GM23248 (cell line): ENCODE data around the gene CDK10. TPM values are rescaled to one million over a fixed set of nuclear protein-coding genes. Genes with fewer than 3 reads are reported as not detected.

ENCODE experiments used
- DNase-seq: peaks from one replicate; pipeline ENCODE4 v3.0.0-alpha.2; 2015
- H2AFZ ChIP-seq: fragments of 200-600 bp; sonication (generic); 2 replicates; pipeline ENCODE4 v1.6.1; 2016; ENCODE audit warnings: antibody characterized with exemption
- H3F3A ChIP-seq: fragments of 200-600 bp; sonication (generic); 2 replicates; pipeline ENCODE4 v1.6.1; 2016; ENCODE audit warnings: mild to moderate bottlenecking, antibody characterized with exemption, mixed run types; ENCODE audit not compliant: insufficient read depth
- H3K27ac ChIP-seq: fragments of 200-600 bp; sonication (generic); 2 replicates; pipeline ENCODE4 v1.5.1; 2016; ENCODE audit warnings: mild to moderate bottlenecking
- H3K27me3 ChIP-seq: fragments of 200-600 bp; sonication (generic); replicated peaks from 2 replicates; pipeline ENCODE4 v1.6.1; 2016; ENCODE audit warnings: mild to moderate bottlenecking; ENCODE audit not compliant: insufficient read depth
- H3K36me3 ChIP-seq: fragments of 200-600 bp; sonication (generic); 2 replicates; pipeline ENCODE4 v1.6.1; 2016; ENCODE audit warnings: low read depth, mild to moderate bottlenecking
- H3K4me1 ChIP-seq: fragments of 200-600 bp; sonication (generic); 2 replicates; pipeline ENCODE4 v1.6.1; 2016; ENCODE audit warnings: mild to moderate bottlenecking; ENCODE audit not compliant: insufficient read depth
- H3K4me2 ChIP-seq: fragments of 200-600 bp; sonication (generic); one replicate; pipeline ENCODE4 v1.6.1; 2016; ENCODE audit warnings: mild to moderate bottlenecking; ENCODE audit not compliant: unreplicated experiment
- H3K4me3 ChIP-seq: fragments of 200-600 bp; sonication (generic); 2 replicates; pipeline ENCODE4 v1.5.1; 2016; ENCODE audit warnings: mild to moderate bottlenecking
- H3K79me2 ChIP-seq: fragments of 200-600 bp; sonication (generic); 2 replicates; pipeline ENCODE4 v1.6.1; 2016; ENCODE audit warnings: mild to moderate bottlenecking; ENCODE audit not compliant: insufficient read depth
- H3K9ac ChIP-seq: fragments of 200-600 bp; sonication (generic); 2 replicates; pipeline ENCODE4 v1.6.1; 2016; ENCODE audit warnings: mild to moderate bottlenecking
- H3K9me2 ChIP-seq: fragments of 200-600 bp; sonication (generic); 2 replicates; pipeline ENCODE4 v1.6.1; 2016; ENCODE audit warnings: mixed run types, mild to moderate bottlenecking, moderate library complexity; ENCODE audit not compliant: insufficient read depth
- H3K9me3 ChIP-seq: fragments of 200-600 bp; sonication (generic); one replicate; pipeline ENCODE4 v1.6.1; 2017; ENCODE audit warnings: low read depth
- H4K20me1 ChIP-seq: fragments of 200-600 bp; sonication (generic); 2 replicates; pipeline ENCODE4 v1.6.0; 2016; ENCODE audit not compliant: insufficient read depth
- EZH2 ChIP-seq: fragments of 200-600 bp; sonication (generic); IDR thresholded peaks from 2 replicates; pipeline ENCODE4 v1.6.1; 2018; ENCODE audit warnings: antibody characterized with exemption, mild to moderate bottlenecking; ENCODE audit not compliant: insufficient read depth, poor library complexity, severe bottlenecking
- EZH2phosphoT487 ChIP-seq: fragments of 200-600 bp; sonication (generic); IDR thresholded peaks from 2 replicates; pipeline ENCODE4 v1.6.1; 2018; ENCODE audit warnings: antibody characterized with exemption, moderate library complexity, mild to moderate bottlenecking, low read depth; ENCODE audit not compliant: insufficient read depth
- WGBS, 2 experiments: methylation state at CpG; one replicate each; pipeline ENCODE4 v1.1.6; 2015 to 2017; ENCODE audit warnings: low lambda C conversion rate in 2 of 2, low coverage in 1 of 2; ENCODE audit errors: missing lambda C conversion rate in 2 of 2; 5-methylcytosine and 5-hydroxymethylcytosine counted together
- in situ Hi-C: fragments of 300-500 bp; cut with MboI; formaldehyde crosslinking; loops from 2 replicates; pipeline ENCODE4 v1.15.0; 2020
- polyA plus RNA-seq: library from polyadenylated mRNA; unstranded; fragments of >200 nt; fragmentation: Nextera tagmentation; extraction: Ambion mirVana; gene quantifications from 2 replicates; pipeline ENCODE4 v1.2.1, GENCODE V29; 2016
- total RNA-seq: library from RNA; depleted of rRNA; stranded (reverse); fragments of >200 nt; shearing (Covaris generic); gene quantifications from 2 replicates; pipeline ENCODE4 v1.2.3, GENCODE V29; 2014; rRNA removed

The CDK10 gene
- total and polyA plus RNA-seq, 2 experiments from 2014 or later = 49.6 to 51.9 TPM

DNA sequence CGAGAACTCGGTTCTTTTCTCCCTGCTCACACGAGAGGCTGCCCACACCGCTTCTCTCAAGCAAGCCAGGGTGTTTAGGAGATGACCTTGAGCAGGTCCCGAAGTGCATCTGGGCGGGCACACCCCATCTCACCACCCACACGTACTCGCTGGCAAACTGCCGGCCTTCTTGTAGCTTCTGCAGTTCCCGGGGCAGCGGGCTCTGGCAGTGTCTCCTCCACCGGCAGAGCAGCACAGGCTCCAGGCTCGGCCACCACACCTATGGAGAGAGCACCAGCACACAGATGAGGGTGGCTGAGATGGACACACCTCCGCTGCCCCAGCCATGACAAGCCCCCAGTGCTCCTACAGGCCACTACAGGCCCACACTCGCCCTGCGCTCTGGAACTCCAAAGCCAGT, 58.3 kb downstream of the CDK10 start:
- H3K4me3 ChIP-seq = no peak overlapping the region
- peaks cover 5% of the 10 kb centered on the region; the same call in 1 of the 2 replicates for H3F3A ChIP-seq
- in situ Hi-C loops = no loop called here
- H3K9ac ChIP-seq = no peak overlapping the region
- H3K9me2 ChIP-seq = no peaks in the 10 kb centered on the region
- no peak overlapping the region for H3K27ac ChIP-seq
- no peaks in the 10 kb centered on the region for H3K9me3 ChIP-seq
- no peak for TF ChIP-seq EZH2
- TF ChIP-seq EZH2phosphoT487 = no peak
- no peaks in the 10 kb centered on the region for H4K20me1 ChIP-seq
- no peaks in the 10 kb centered on the region for H3K36me3 ChIP-seq
- DNase-seq = no peak
- H3K4me1 ChIP-seq = no peaks in the 10 kb centered on the region
- no peak overlapping the region for H3K4me2 ChIP-seq
- H3K79me2 ChIP-seq = no peaks in the 10 kb centered on the region
- H2AFZ ChIP-seq = no peak overlapping the region
- WGBS, 2 experiments = 95 to 97% methylated on average over 16 of the region's 16 CpGs
- no peaks in the 10 kb centered on the region for H3K27me3 ChIP-seq

Other genes starting within 250 kb of the CDK10 start
- 83.8 and 84.7 TPM in 2 replicates for gene ANKRD11, start 196.1 kb upstream of the CDK10 start, total RNA-seq
- 34.7 and 39.3 TPM in 2 replicates for gene ANKRD11, start 196.1 kb upstream of the CDK10 start, polyA plus RNA-seq
- 155 and 215 TPM in 2 replicates for gene SPG7, start 178.3 kb upstream of the CDK10 start, total RNA-seq
- gene SPG7, start 178.3 kb upstream of the CDK10 start, polyA plus RNA-seq = 47.5 and 53.9 TPM in 2 replicates
- gene RPL13, start 126.0 kb upstream of the CDK10 start, total RNA-seq = 3,580 and 6,666 TPM in 2 replicates
- 1,418 and 1,480 TPM in 2 replicates for gene RPL13, start 126.0 kb upstream of the CDK10 start, polyA plus RNA-seq
- gene CPNE7, start 110.9 kb upstream of the CDK10 start, total RNA-seq = 7.7 and 10.1 TPM in 2 replicates
- gene CPNE7, start 110.9 kb upstream of the CDK10 start, polyA plus RNA-seq = 4.7 and 5.3 TPM in 2 replicates
- gene DPEP1, start 73.0 kb upstream of the CDK10 start, total RNA-seq = not detected in 2 replicates
- not detected in 2 replicates for gene DPEP1, start 73.0 kb upstream of the CDK10 start, polyA plus RNA-seq
- 85.7 and 111 TPM in 2 replicates for gene CHMP1A, start 29.0 kb upstream of the CDK10 start, total RNA-seq
- gene CHMP1A, start 29.0 kb upstream of the CDK10 start, polyA plus RNA-seq = 97.2 and 102 TPM in 2 replicates
- gene SPATA33, start 28.9 kb upstream of the CDK10 start, total RNA-seq = 1.8 and 2.7 TPM in 2 replicates
- gene SPATA33, start 28.9 kb upstream of the CDK10 start, polyA plus RNA-seq = 7.5 and 8.6 TPM in 2 replicates
- gene SPATA2L, start 15.0 kb downstream of the CDK10 start, total RNA-seq = 19.2 and 27.5 TPM in 2 replicates
- gene SPATA2L, start 15.0 kb downstream of the CDK10 start, polyA plus RNA-seq = 10.3 and 12.7 TPM in 2 replicates
- 15.8 and 19.5 TPM in 2 replicates for gene VPS9D1, start 34.2 kb downstream of the CDK10 start, total RNA-seq
- 4.8 and 5.6 TPM in 2 replicates for gene VPS9D1, start 34.2 kb downstream of the CDK10 start, polyA plus RNA-seq
- gene ZNF276, start 34.8 kb downstream of the CDK10 start, total RNA-seq = 12.0 and 19.3 TPM in 2 replicates
- 4.2 and 4.3 TPM in 2 replicates for gene ZNF276, start 34.8 kb downstream of the CDK10 start, polyA plus RNA-seq
- gene FANCA, start 130.0 kb downstream of the CDK10 start, total RNA-seq = 10.6 and 12.4 TPM in 2 replicates
- 6.5 and 7.9 TPM in 2 replicates for gene FANCA, start 130.0 kb downstream of the CDK10 start, polyA plus RNA-seq
- 3.6 TPM in 1 of 2 replicates, not detected in the other for gene SPIRE2, start 141.8 kb downstream of the CDK10 start, total RNA-seq
- gene SPIRE2, start 141.8 kb downstream of the CDK10 start, polyA plus RNA-seq = 0.55 and 0.79 TPM in 2 replicates
- 143 and 166 TPM in 2 replicates for gene TCF25, start 186.9 kb downstream of the CDK10 start, total RNA-seq
- 162 and 165 TPM in 2 replicates for gene TCF25, start 186.9 kb downstream of the CDK10 start, polyA plus RNA-seq
- gene MC1R, start 232.2 kb downstream of the CDK10 start, total RNA-seq = 5.6 and 7.7 TPM in 2 replicates
- gene MC1R, start 232.2 kb downstream of the CDK10 start, polyA plus RNA-seq = 3.8 and 4.0 TPM in 2 replicates
- gene TUBB3, start 236.7 kb downstream of the CDK10 start, total RNA-seq = 215 and 225 TPM in 2 replicates
- gene TUBB3, start 236.7 kb downstream of the CDK10 start, polyA plus RNA-seq = 95.8 and 96.4 TPM in 2 replicates